CD14-positive monocyte (primary cell): ENCODE data around the gene GPR37L1. TPM values are rescaled to one million over a fixed set of nuclear protein-coding genes. Genes with fewer than 3 reads are reported as not detected.

Source experiments
- DNase-seq, 3 donors: peaks; one replicate each; pipeline ENCODE4 v3.0.0-alpha.2; 2011 to 2022
- H2AFZ ChIP-seq: 2 replicates; pipeline ENCODE4 v1.6.0; 2012; ENCODE audit warnings: mild to moderate bottlenecking, low read depth, low read length, inconsistent platforms; ENCODE audit not compliant: insufficient read depth, poor library complexity, severe bottlenecking
- H3K27ac ChIP-seq, 2 donors: 1 replicate in 1 of 2; 2 replicates in 1 of 2; pipeline ENCODE4 v1.5.1; 2012 to 2013; ENCODE audit warnings: low read length in 2 of 2, control low read depth in 1 of 2, inconsistent platforms in 1 of 2, low read depth in 1 of 2, mild to moderate bottlenecking in 1 of 2
- H3K27me3 ChIP-seq, 2 donors: one replicate each; pipeline versions ENCODE4 v1.6.0 to v1.6.1; 2011 to 2013; ENCODE audit warnings: low read length in 2 of 2; ENCODE audit not compliant: control insufficient read depth in 2 of 2, insufficient read depth in 2 of 2
- H3K36me3 ChIP-seq, 2 donors: replicated peaks in 1 of 2; 1 replicate in 1 of 2; 2 replicates in 1 of 2; pipeline versions ENCODE4 v1.5.1 to v1.6.1; 2012 to 2013; ENCODE audit warnings: low read length in 2 of 2, control low read depth in 1 of 2, inconsistent platforms in 1 of 2, mild to moderate bottlenecking in 1 of 2; ENCODE audit not compliant: insufficient read depth in 2 of 2, control insufficient read depth in 1 of 2
- H3K4me1 ChIP-seq, 2 donors: 1 replicate in 1 of 2; 2 replicates in 1 of 2; pipeline versions ENCODE4 v1.5.1 to v1.6.1; 2012 to 2013; ENCODE audit warnings: low read length in 2 of 2, control low read depth in 1 of 2, inconsistent platforms in 1 of 2, mild to moderate bottlenecking in 1 of 2, moderate library complexity in 1 of 2; ENCODE audit not compliant: insufficient read depth in 2 of 2, control insufficient read depth in 1 of 2
- H3K4me2 ChIP-seq: replicated peaks from 2 replicates; pipeline ENCODE3; 2012; ENCODE audit warnings: low read length, moderate library complexity, mild to moderate bottlenecking; ENCODE audit not compliant: poor library complexity, severe bottlenecking; ENCODE audit errors: extremely low read depth
- H3K4me3 ChIP-seq, 3 experiments: fragments of 200-600 bp in 1 of 3; sonication (generic) in 1 of 3; replicated peaks in 1 of 3; 1 replicate in 2 of 3; 2 replicates in 1 of 3; pipeline ENCODE4 v1.5.1; 2011 to 2013; ENCODE audit warnings: low read length in 3 of 3, mild to moderate bottlenecking in 3 of 3, control low read depth in 2 of 3, low read depth in 2 of 3, inconsistent platforms in 1 of 3, moderate library complexity in 1 of 3
- H3K79me2 ChIP-seq: 2 replicates; pipeline ENCODE4 v1.6.0; 2012; ENCODE audit warnings: mild to moderate bottlenecking, control low read depth, inconsistent platforms, low read length, moderate library complexity; ENCODE audit not compliant: insufficient read depth
- H3K9ac ChIP-seq: 2 replicates; pipeline ENCODE4 v1.6.0; 2017; ENCODE audit warnings: low read length, mild to moderate bottlenecking; ENCODE audit not compliant: insufficient read depth, poor library complexity, severe bottlenecking
- H3K9me3 ChIP-seq, 2 donors: replicated peaks in 1 of 2; 1 replicate in 1 of 2; 2 replicates in 1 of 2; pipeline versions ENCODE4 v1.5.1 to v1.6.1; 2012 to 2013; ENCODE audit warnings: low read length in 2 of 2, control low read depth in 1 of 2; ENCODE audit not compliant: control insufficient read depth in 1 of 2, insufficient read depth in 1 of 2
- H4K20me1 ChIP-seq: 2 replicates; pipeline ENCODE4 v1.6.0; 2012; ENCODE audit warnings: mild to moderate bottlenecking, low read length, control low read depth, moderate library complexity; ENCODE audit not compliant: insufficient read depth
- H3K27ac Mint-ChIP-seq, 7 donors: one replicate each; pipeline ENCODE4 v1.8.0; 2020; ENCODE audit warnings: mild to moderate bottlenecking in 7 of 7, mixed read lengths in 7 of 7, moderate library complexity in 6 of 7, inconsistent platforms in 2 of 7
- H3K27me3 Mint-ChIP-seq, 3 donors: one replicate each; pipeline ENCODE4 v1.8.0; 2021 to 2022; ENCODE audit warnings: low read depth in 3 of 3, mild to moderate bottlenecking in 3 of 3, mixed read lengths in 3 of 3, moderate library complexity in 3 of 3, inconsistent platforms in 1 of 3
- H3K36me3 Mint-ChIP-seq, 2 donors: one replicate each; pipeline ENCODE4 v1.8.0; 2020; ENCODE audit warnings: mixed read lengths in 2 of 2, inconsistent platforms in 1 of 2, mild to moderate bottlenecking in 1 of 2
- H3K4me1 Mint-ChIP-seq: one replicate; pipeline ENCODE4 v1.8.0; 2020; ENCODE audit warnings: mild to moderate bottlenecking, mixed read lengths
- H3K4me3 Mint-ChIP-seq, 2 donors: one replicate each; pipeline ENCODE4 v1.8.0; 2020; ENCODE audit warnings: mild to moderate bottlenecking in 2 of 2, mixed read lengths in 2 of 2, moderate library complexity in 1 of 2
- H3K9me3 Mint-ChIP-seq, 7 donors: one replicate each; pipeline ENCODE4 v1.8.0; 2020 to 2022; ENCODE audit warnings: mixed read lengths in 7 of 7, mild to moderate bottlenecking in 6 of 7, moderate library complexity in 6 of 7, inconsistent platforms in 2 of 7
- CTCF ChIP-seq: fragments of 200-600 bp; IDR thresholded peaks from one replicate; pipeline ENCODE4 v1.8.0; 2022; ENCODE audit warnings: antibody characterized with exemption, mild to moderate bottlenecking
- WGBS: methylation state at CpG from one replicate; pipeline ENCODE4 v1.1.5; 2013; ENCODE audit warnings: missing lambda C conversion rate; ENCODE audit not compliant: insufficient coverage; 5-methylcytosine and 5-hydroxymethylcytosine counted together
- intact Hi-C, 2 donors: fragments of 100-400 bp; cut with micrococcal nuclease; formaldehyde crosslinking; loops; one replicate each; pipeline versions ENCODE4 v1.15.0 to v1.15.1; 2023
- polyA minus RNA-seq: library from RNA; depleted of rRNA, polyadenylated mRNA; stranded (reverse); fragments of >200 nt; gene quantifications from 2 replicates; pipeline ENCODE4 v1.2.3, GENCODE V29; 2012
- polyA plus RNA-seq, 3 donors: library from polyadenylated mRNA; depleted of rRNA in 1 of 3; unstranded in 2 of 3; stranded (reverse) in 1 of 3; fragments of 300-500 nt in 2 of 3; fragments of >200 nt in 1 of 3; fragmentation: Illumina TruSeq in 2 of 3; gene quantifications; 1 replicate in 2 of 3; 2 replicates in 1 of 3; pipeline ENCODE4 v1.2.3, GENCODE V29; 2012 to 2021
- total RNA-seq, 12 experiments: library from RNA in 1 of 12; stranded (reverse) in 1 of 12; fragments of 120-200 nt in 1 of 12; gene quantifications; one replicate each; pipeline ENCODE4 v1.2.4 and lab custom pipeline; 2013 to 2026; ENCODE audit warnings: mixed read lengths in 6 of 12, inconsistent platforms in 1 of 12

The GPR37L1 gene, protein sequence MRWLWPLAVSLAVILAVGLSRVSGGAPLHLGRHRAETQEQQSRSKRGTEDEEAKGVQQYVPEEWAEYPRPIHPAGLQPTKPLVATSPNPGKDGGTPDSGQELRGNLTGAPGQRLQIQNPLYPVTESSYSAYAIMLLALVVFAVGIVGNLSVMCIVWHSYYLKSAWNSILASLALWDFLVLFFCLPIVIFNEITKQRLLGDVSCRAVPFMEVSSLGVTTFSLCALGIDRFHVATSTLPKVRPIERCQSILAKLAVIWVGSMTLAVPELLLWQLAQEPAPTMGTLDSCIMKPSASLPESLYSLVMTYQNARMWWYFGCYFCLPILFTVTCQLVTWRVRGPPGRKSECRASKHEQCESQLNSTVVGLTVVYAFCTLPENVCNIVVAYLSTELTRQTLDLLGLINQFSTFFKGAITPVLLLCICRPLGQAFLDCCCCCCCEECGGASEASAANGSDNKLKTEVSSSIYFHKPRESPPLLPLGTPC
- not detected for total RNA-seq (2013)
- polyA plus RNA-seq (under 1 TPM in 2 of 3 donors, not detected in 1; 0.06 to 0.13 TPM), polyA minus RNA-seq (under 0.01 TPM in 1 of 2 replicates, not detected in the other), total RNA-seq (lab: John Stamatoyannopoulos, UW) (0 to 0.81 (median 0.05) reads per million in 11 experiments)

GRCh38 chr1:202122639-202123335 is at the start of gene GPR37L1:
GPR37L1 (plus strand) TSS chr1:202122917; CDS start chr1:202122964, 47 bp downstream.
- Histone ChIP-seq H3K4me2 (no peak within 1 kb of the TSS), H3K27me3 (no peaks in the 10 kb centered on the region), H3K9ac (no peak within 1 kb of the TSS), H3K27ac (no peak within 1 kb of the TSS), H3K4me1 (peaks cover 5 to 7% of the 10 kb centered on the region in 2 donors), H3K36me3 (no peaks in the 10 kb centered on the region), H3K79me2 (no peaks in the 10 kb centered on the region), H2AFZ (no peak within 1 kb of the TSS), H3K4me3 (no peak within 1 kb of the TSS), H3K9me3 (no peaks in the 10 kb centered on the region), H4K20me1 (no peaks in the 10 kb centered on the region)
- H3K4me1 Mint-ChIP-seq = peaks cover 14% of the 10 kb centered on the region
- H3K27ac Mint-ChIP-seq = no peak within 1 kb of the TSS
- peaks cover 0 to 2% (median 0%) of the 10 kb centered on the region in 7 donors for H3K9me3 Mint-ChIP-seq
- no peaks in the 10 kb centered on the region for H3K36me3 Mint-ChIP-seq
- DNase-seq = no peak
- WGBS = 90% methylated on average over 19 of the region's 19 CpGs
- no peak within 1 kb of the TSS for H3K4me3 Mint-ChIP-seq
- H3K27me3 Mint-ChIP-seq = peaks cover 3 to 7% (median 5%) of the 10 kb centered on the region in 3 donors
- intact Hi-C loops = loop anchor here in 1 of 2 donors (10.0 kb wide), 1 partner anchor 118 kb away; no protein-coding TSS in a partner anchor
- no peak for TF ChIP-seq CTCF

DNA sequence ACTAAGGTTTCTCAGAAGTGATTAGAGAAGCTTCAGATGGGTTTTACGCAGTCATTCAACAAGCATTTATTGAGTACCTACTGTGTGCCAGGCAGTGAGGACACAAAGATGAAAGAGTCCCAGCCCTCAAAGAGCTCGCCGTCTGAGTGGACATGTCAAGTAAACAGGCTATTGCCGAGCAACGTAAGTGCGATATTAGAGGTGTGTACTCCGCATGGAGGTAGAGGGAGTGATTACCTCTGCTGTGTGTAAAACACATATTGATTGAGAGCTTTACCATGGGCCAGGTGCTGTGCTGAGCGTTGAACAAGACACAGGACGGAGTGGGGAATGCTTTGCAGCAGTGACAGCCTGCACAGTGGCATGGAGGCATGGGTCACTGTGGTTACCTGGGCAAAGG is 49.5 kb upstream of the GPR37L1 start:
- WGBS = 99% methylated on average over 9 of the region's 9 CpGs
- Mint-ChIP-seq H3K4me3 (no peak overlapping the region), H3K36me3 (no peaks in the 10 kb centered on the region), H3K27ac (no peak overlapping the region), H3K27me3 (peaks cover 0 to 2% (median 1%) of the 10 kb centered on the region in 3 donors), H3K4me1 (no peaks in the 10 kb centered on the region), H3K9me3 (no peaks in the 10 kb centered on the region)
- Histone ChIP-seq H3K36me3 (no peaks in the 10 kb centered on the region), H3K27ac (no peak overlapping the region), H3K79me2 (no peaks in the 10 kb centered on the region), H2AFZ (no peak overlapping the region), H3K9ac (no peak overlapping the region), H4K20me1 (no peaks in the 10 kb centered on the region), H3K27me3 (no peaks in the 10 kb centered on the region), H3K4me2 (no peak overlapping the region), H3K9me3 (no peaks in the 10 kb centered on the region), H3K4me3 (no peak overlapping the region), H3K4me1 (no peaks in the 10 kb centered on the region)
- no peak for TF ChIP-seq CTCF
- no peak for DNase-seq
- intact Hi-C loops = no loop called here
